ENCODE measurements around the gene SUGCT. TPM values are rescaled to one million over a fixed set of nuclear protein-coding genes. Genes with fewer than 3 reads are reported as not detected.

Gene SUGCT
- total and polyA plus RNA-seq, 2 of the 13 experiments (the other 11 are each of a cell fraction or from before 2014, with no cell fraction given), result 10.1 to 22.2 TPM

- 0 out of 2 replicates have a peak, but pooled peaks have one; percentile 42 for TF ChIP-seq ZSCAN9 (CRISPR knock-in tag; IDR thresholded peaks at IDR 0.05; ENCODE audit: borderline replicate concordance)
- peak; percentile 71; the same call in 1 of the 2 replicates for TF ChIP-seq ZNF614 (CRISPR knock-in tag; IDR thresholded peaks at IDR 0.05; ENCODE audit: borderline replicate concordance)
- no peak for TF ChIP-seq NFIB (CRISPR knock-in tag; IDR thresholded peaks at IDR 0.05; ENCODE audit: borderline replicate concordance)
- no peak for TF ChIP-seq ZNF619 (CRISPR knock-in tag; IDR thresholded peaks at IDR 0.05)
- no peak for TF ChIP-seq TFDP2 (CRISPR knock-in tag; IDR thresholded peaks at IDR 0.05)
- TF ChIP-seq ZFP1 (CRISPR knock-in tag; IDR thresholded peaks at IDR 0.05), result no peak
- peak; percentile 73; the same call in 1 of the 2 replicates for TF ChIP-seq RCOR2 (CRISPR knock-in tag; IDR thresholded peaks at IDR 0.05)
- no peak for TF ChIP-seq ZNF556 (CRISPR knock-in tag; IDR thresholded peaks at IDR 0.05; ENCODE audit: borderline replicate concordance)
- TF ChIP-seq FOXO1 (CRISPR knock-in tag; IDR thresholded peaks at IDR 0.05), result peak; percentile 19; the same call in 1 of the 2 replicates
- TF ChIP-seq MIER2 (CRISPR knock-in tag; IDR thresholded peaks at IDR 0.05), result peak; percentile 42; the same call in 1 of the 2 replicates
- peak; percentile 91 for TF ChIP-seq ARID5B (CRISPR knock-in tag; IDR thresholded peaks at IDR 0.05)
- TF ChIP-seq GATAD2A (CRISPR knock-in tag; IDR thresholded peaks at IDR 0.05), result peak; percentile 92
- peak; percentile 49; the same call in 1 of the 2 replicates for TF ChIP-seq PHF21A (CRISPR knock-in tag; IDR thresholded peaks at IDR 0.05)
- peak; percentile 74 for TF ChIP-seq ZNF331 (CRISPR knock-in tag; IDR thresholded peaks at IDR 0.05)
- peak; percentile 57; the same call in 1 of the 2 replicates for TF ChIP-seq HDAC2 (CRISPR knock-in tag; IDR thresholded peaks at IDR 0.05)
- peak; percentile 90 for TF ChIP-seq ONECUT2 (CRISPR knock-in tag; IDR thresholded peaks at IDR 0.05)
- peak; percentile 45; the same call in 1 of the 2 replicates for TF ChIP-seq ELF3 (CRISPR knock-in tag; IDR thresholded peaks at IDR 0.05)
- TF ChIP-seq, protein P1, sequence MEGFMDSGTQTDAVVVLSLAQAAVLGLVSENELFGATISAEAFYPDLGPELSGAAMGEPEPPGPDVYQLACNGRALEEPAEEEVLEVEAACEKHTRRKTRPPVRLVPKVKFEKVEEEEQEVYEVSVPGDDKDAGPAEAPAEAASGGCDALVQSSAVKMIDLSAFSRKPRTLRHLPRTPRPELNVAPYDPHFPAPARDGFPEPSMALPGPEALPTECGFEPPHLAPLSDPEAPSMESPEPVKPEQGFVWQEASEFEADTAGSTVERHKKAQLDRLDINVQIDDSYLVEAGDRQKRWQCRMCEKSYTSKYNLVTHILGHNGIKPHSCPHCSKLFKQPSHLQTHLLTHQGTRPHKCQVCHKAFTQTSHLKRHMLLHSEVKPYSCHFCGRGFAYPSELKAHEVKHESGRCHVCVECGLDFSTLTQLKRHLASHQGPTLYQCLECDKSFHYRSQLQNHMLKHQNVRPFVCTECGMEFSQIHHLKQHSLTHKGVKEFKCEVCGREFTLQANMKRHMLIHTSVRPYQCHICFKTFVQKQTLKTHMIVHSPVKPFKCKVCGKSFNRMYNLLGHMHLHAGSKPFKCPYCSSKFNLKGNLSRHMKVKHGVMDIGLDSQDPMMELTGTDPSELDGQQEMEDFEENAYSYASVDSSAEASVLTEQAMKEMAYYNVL (CRISPR knock-in tag; IDR thresholded peaks at IDR 0.05; ENCODE audit: borderline replicate concordance), result no peak
- peak; percentile 41; the same call in 1 of the 2 replicates for TF ChIP-seq NCOR1 (IDR thresholded peaks at IDR 0.05; ENCODE audit: borderline replicate concordance, low read length)
- TF ChIP-seq MTF1 (CRISPR knock-in tag; IDR thresholded peaks at IDR 0.05), result no peak
- peak; percentile 24; the same call in 1 of the 2 replicates for TF ChIP-seq HNF4G (IDR thresholded peaks at IDR 0.05; ENCODE audit: borderline replicate concordance, low read depth, low read length)
- TF ChIP-seq HNF4G (CRISPR knock-in tag; IDR thresholded peaks at IDR 0.05; ENCODE audit: borderline replicate concordance, low read depth), result no peak
- TF ChIP-seq MIER3 (CRISPR knock-in tag; IDR thresholded peaks at IDR 0.05; ENCODE audit: borderline replicate concordance), result 0 out of 2 replicates have a peak, but pooled peaks have one; percentile 26
Observed at GRCh38 chr7:40597517-40597916, 462.7 kb downstream of the SUGCT start (continued).
